Measurements from ENCODE around the gene IL17B. TPM values are rescaled to one million over a fixed set of nuclear protein-coding genes. Genes with fewer than 3 reads are reported as not detected.
A peak's percentile ranks its signal among the peaks of the same experiment; 100 is the strongest.

Gene IL17B, protein sequence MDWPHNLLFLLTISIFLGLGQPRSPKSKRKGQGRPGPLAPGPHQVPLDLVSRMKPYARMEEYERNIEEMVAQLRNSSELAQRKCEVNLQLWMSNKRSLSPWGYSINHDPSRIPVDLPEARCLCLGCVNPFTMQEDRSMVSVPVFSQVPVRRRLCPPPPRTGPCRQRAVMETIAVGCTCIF
- not detected in 3 replicates for total RNA-seq (2021)
- not detected for Bru-seq, nascent RNA
- long read RNA-seq, experiment 1, result 0 reads
- long read RNA-seq, experiment 2, result 0 reads
- long read RNA-seq, experiment 3, result 0 reads

GRCh38 chr5:149379177-149379761, at the start of gene IL17B:
IL17B (minus strand) TSS chr5:149379292; CDS start chr5:149379225, 67 bp downstream.
- Mint-ChIP-seq H3K36me3 (no peaks in the 10 kb centered on the region), H3K27ac (peak within 1 kb of the TSS; percentile 49), H3K4me3 (no peak within 1 kb of the TSS), H3K9me3 (0 out of 2 replicates have a peak, but pooled peaks cover 4% of the 10 kb centered on the region), H3K4me1 (peaks cover 9% of the 10 kb centered on the region), H3K27me3 (ENCODE audit: low read depth) (no peaks in the 10 kb centered on the region)
- CTCF ChIA-PET, result interaction anchor here (0.7 to 1.9 kb wide), 10 partner anchors 8 to 186 kb away, joined by 3 to 9 read pairs (median 3); partner anchors contain the start of gene PCYOX1L
- POLR2A ChIA-PET, result no interaction called here
- DNase-seq (ENCODE audit: low spot score) (no peak), ATAC-seq (no peak)
- no peak for TF ChIP-seq ZSCAN18 (CRISPR knock-in tag; IDR thresholded peaks at IDR 0.05)
- no peak for TF ChIP-seq IRF1 (CRISPR knock-in tag; IDR thresholded peaks at IDR 0.05)
- TF ChIP-seq, protein P1, sequence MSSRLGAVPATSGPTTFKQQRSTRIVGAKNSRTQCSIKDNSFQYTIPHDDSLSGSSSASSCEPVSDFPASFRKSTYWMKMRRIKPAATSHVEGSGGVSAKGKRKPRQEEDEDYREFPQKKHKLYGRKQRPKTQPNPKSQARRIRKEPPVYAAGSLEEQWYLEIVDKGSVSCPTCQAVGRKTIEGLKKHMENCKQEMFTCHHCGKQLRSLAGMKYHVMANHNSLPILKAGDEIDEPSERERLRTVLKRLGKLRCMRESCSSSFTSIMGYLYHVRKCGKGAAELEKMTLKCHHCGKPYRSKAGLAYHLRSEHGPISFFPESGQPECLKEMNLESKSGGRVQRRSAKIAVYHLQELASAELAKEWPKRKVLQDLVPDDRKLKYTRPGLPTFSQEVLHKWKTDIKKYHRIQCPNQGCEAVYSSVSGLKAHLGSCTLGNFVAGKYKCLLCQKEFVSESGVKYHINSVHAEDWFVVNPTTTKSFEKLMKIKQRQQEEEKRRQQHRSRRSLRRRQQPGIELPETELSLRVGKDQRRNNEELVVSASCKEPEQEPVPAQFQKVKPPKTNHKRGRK (CRISPR knock-in tag; IDR thresholded peaks at IDR 0.05; ENCODE audit: borderline replicate concordance), result no peak
- TF ChIP-seq NFATC4 (CRISPR knock-in tag; IDR thresholded peaks at IDR 0.05), result no peak
- TF ChIP-seq ZNF263 (CRISPR knock-in tag; IDR thresholded peaks at IDR 0.05; ENCODE audit: low read depth), result no peak
- TF ChIP-seq JAZF1 (CRISPR knock-in tag; IDR thresholded peaks at IDR 0.05), result no peak
- no peak for TF ChIP-seq RORB (CRISPR knock-in tag; IDR thresholded peaks at IDR 0.05)
- TF ChIP-seq GTF2I (CRISPR knock-in tag; conservative IDR thresholded peaks at IDR 0.05), result no peak
- no peak for TF ChIP-seq TCF7 (CRISPR knock-in tag; IDR thresholded peaks at IDR 0.05; ENCODE audit: low read depth)
- TF ChIP-seq, protein P2, sequence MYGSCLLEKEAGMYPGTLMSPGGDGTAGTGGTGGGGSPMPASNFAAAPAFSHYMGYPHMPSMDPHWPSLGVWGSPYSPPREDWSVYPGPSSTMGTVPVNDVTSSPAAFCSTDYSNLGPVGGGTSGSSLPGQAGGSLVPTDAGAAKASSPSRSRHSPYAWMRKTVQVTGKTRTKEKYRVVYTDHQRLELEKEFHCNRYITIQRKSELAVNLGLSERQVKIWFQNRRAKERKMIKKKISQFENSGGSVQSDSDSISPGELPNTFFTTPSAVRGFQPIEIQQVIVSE (CRISPR knock-in tag; IDR thresholded peaks at IDR 0.05; ENCODE audit: borderline replicate concordance), result no peak
- TF ChIP-seq, protein P3, sequence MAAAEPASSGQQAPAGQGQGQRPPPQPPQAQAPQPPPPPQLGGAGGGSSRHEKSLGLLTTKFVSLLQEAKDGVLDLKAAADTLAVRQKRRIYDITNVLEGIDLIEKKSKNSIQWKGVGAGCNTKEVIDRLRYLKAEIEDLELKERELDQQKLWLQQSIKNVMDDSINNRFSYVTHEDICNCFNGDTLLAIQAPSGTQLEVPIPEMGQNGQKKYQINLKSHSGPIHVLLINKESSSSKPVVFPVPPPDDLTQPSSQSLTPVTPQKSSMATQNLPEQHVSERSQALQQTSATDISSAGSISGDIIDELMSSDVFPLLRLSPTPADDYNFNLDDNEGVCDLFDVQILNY (CRISPR knock-in tag; IDR thresholded peaks at IDR 0.05), result no peak

GRCh38 chr5:149428032-149428431, 48.9 kb upstream of the IL17B start:
- no peak overlapping the region for H3K27ac Mint-ChIP-seq
- H3K4me3 Mint-ChIP-seq, result no peak overlapping the region
- CTCF ChIA-PET, result interaction anchor here (0.6 to 2.3 kb wide), 12 partner anchors 8 to 111 kb away, joined by 3 to 12 read pairs (median 4); partner anchors contain the start of gene IL17B
- no peak for TF ChIP-seq FOXK1 (CRISPR knock-in tag; IDR thresholded peaks at IDR 0.05)
- TF ChIP-seq ZNF138 (CRISPR knock-in tag; conservative IDR thresholded peaks at IDR 0.05), result no peak
- TF ChIP-seq GTF2I (CRISPR knock-in tag; conservative IDR thresholded peaks at IDR 0.05), result no peak
- TF ChIP-seq TEAD4 (CRISPR knock-in tag; IDR thresholded peaks at IDR 0.05), result no peak
- TF ChIP-seq ZBTB43 (CRISPR knock-in tag; IDR thresholded peaks at IDR 0.05), result no peak
- TF ChIP-seq RELA (CRISPR knock-in tag; IDR thresholded peaks at IDR 0.05; ENCODE audit: borderline replicate concordance), result no peak
- no peak for TF ChIP-seq FOXP4 (CRISPR knock-in tag; IDR thresholded peaks at IDR 0.05)
- no peak for TF ChIP-seq JUN (CRISPR knock-in tag; IDR thresholded peaks at IDR 0.05)
- TF ChIP-seq, protein P4, sequence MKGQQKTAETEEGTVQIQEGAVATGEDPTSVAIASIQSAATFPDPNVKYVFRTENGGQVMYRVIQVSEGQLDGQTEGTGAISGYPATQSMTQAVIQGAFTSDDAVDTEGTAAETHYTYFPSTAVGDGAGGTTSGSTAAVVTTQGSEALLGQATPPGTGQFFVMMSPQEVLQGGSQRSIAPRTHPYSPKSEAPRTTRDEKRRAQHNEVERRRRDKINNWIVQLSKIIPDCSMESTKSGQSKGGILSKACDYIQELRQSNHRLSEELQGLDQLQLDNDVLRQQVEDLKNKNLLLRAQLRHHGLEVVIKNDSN (CRISPR knock-in tag; IDR thresholded peaks at IDR 0.05), result no peak
- TF ChIP-seq CTCF (IDR thresholded peaks at IDR 0.05), result no peak
- no peak for TF ChIP-seq SOX15 (CRISPR knock-in tag; IDR thresholded peaks at IDR 0.05)
- TF ChIP-seq ZNF232 (CRISPR knock-in tag; IDR thresholded peaks at IDR 0.05), result no peak
- no peak for TF ChIP-seq ETV6 (CRISPR knock-in tag; IDR thresholded peaks at IDR 0.05)

More at GRCh38 chr5:149428032-149428431, 48.9 kb upstream of the IL17B start:
- DNase-seq (ENCODE audit: low spot score) (no peak), ATAC-seq (no peak)
- Mint-ChIP-seq H3K27me3 (ENCODE audit: low read depth) (no peaks in the 10 kb centered on the region), H3K4me1 (peaks cover 47% of the 10 kb centered on the region), H3K36me3 (no peaks in the 10 kb centered on the region), H3K9me3 (no peaks in the 10 kb centered on the region)
- POLR2A ChIA-PET, result no interaction called here
